AG04449 (cell line): Measurements from ENCODE around the gene C12orf57.

ENCODE experiments used
- CTCF ChIA-PET: fragments of 350-600 bp; formaldehyde crosslinking; extraction: SDS; loops from one replicate; lab custom pipeline; 2021; ENCODE audit warnings: antibody characterized with exemption; lab: Yijun Ruan, JAX
- POLR2A ChIA-PET: fragments of 400-600, 350-600 bp; formaldehyde crosslinking; extraction: SDS; loops from one replicate; lab custom pipeline; 2020; ENCODE audit warnings: antibody characterized with exemption, inconsistent platforms; lab: Yijun Ruan, JAX
- DNase-seq: peaks from one replicate; pipeline ENCODE4 v3.0.0-alpha.2; 2010; ENCODE audit warnings: low read depth, low spot score
- H3K4me3 ChIP-seq: 2 replicates; pipeline ENCODE4 v1.5.1; 2011; ENCODE audit warnings: low read depth, mild to moderate bottlenecking, control low read depth, low read length
- TF ChIP-seq, protein P1 (sequence below): IDR thresholded peaks from one replicate; pipeline ENCODE4 v1.5.1; 2011; ENCODE audit warnings: mild to moderate bottlenecking, moderate library complexity, low read length, control low read depth, inconsistent platforms; ENCODE audit not compliant: insufficient read depth; ENCODE audit errors: missing control alignments

Gene C12orf57

DNA sequence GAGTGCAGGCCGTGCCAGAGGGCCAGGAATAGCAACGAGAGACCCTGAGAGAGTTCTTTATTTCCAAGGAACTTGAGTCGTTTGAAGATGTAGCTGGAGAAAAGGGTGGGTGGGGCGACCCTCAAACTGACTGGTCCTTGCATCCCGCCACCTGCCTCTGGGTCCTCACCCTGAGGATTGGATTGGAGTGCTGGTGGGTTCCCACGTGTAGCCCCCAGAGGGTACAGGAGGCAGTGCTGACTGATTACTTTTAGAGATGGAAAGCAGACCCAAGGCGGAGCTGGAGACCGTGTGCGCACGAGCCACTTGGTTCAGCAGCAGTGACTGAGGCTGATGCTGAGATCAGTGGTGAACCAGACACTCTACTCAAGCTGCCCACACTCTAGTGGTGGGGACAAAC is 33.8 kb downstream of the C12orf57 start:
- ChIA-PET CTCF (interaction anchor here (1.0 kb wide), 1 partner anchor 12 kb away, joined by 6 read pairs; no protein-coding TSS in a partner anchor), POLR2A (interaction anchor here (0.6 kb wide), 1 partner anchor 31 kb away, joined by 3 read pairs; no protein-coding TSS in a partner anchor)
- H3K4me3 ChIP-seq = no peak overlapping the region
- DNase-seq = no peak
- TF ChIP-seq, protein P1, sequence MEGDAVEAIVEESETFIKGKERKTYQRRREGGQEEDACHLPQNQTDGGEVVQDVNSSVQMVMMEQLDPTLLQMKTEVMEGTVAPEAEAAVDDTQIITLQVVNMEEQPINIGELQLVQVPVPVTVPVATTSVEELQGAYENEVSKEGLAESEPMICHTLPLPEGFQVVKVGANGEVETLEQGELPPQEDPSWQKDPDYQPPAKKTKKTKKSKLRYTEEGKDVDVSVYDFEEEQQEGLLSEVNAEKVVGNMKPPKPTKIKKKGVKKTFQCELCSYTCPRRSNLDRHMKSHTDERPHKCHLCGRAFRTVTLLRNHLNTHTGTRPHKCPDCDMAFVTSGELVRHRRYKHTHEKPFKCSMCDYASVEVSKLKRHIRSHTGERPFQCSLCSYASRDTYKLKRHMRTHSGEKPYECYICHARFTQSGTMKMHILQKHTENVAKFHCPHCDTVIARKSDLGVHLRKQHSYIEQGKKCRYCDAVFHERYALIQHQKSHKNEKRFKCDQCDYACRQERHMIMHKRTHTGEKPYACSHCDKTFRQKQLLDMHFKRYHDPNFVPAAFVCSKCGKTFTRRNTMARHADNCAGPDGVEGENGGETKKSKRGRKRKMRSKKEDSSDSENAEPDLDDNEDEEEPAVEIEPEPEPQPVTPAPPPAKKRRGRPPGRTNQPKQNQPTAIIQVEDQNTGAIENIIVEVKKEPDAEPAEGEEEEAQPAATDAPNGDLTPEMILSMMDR = no peak

DNA sequence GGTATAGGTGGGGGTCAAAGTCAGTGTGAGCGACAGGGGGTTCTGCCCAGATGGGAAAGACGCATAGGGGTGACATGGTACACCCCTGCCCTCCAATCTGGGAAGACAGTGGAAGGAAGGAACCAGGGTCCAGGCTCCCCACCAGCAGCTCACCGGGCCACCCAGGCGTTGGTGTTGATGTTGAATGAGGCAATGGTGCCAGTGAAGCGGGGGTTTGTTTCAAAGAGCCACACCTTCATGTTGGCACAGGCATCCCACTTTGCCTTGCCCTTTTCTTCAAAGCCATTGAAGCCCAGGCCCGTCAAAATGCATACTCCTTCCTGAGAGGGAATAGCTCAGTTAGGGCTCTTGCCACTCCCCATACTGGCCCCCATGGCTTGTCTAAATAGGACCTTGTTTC is 34.4 kb downstream of the C12orf57 start:
- ChIA-PET CTCF (interaction anchor here (1.0 kb wide), 1 partner anchor 13 kb away, joined by 6 read pairs; no protein-coding TSS in a partner anchor), POLR2A (no interaction called here)
- TF ChIP-seq, protein P1 = no peak
- H3K4me3 ChIP-seq = no peak overlapping the region
- DNase-seq = no peak

DNA sequence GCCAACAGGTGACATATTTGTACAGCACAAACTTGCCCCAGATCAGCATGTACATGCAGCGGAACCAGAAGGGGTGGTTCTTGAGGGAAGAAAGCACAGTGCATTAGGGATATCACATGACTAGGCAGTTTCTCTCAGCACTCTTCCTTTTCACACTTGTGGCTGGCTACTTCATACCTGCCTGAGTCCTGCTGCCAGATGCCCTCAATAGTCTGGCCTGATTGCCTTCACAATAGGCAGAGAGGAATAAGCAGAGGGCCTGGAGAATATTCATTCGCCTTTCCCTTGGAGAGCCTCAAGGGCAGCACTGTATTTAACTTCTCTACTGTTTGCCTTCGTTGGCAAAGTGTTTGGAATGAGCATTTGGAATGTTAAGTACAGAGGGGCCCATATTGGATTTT is 34.8 kb downstream of the C12orf57 start:
- POLR2A ChIA-PET = no interaction called here

DNA sequence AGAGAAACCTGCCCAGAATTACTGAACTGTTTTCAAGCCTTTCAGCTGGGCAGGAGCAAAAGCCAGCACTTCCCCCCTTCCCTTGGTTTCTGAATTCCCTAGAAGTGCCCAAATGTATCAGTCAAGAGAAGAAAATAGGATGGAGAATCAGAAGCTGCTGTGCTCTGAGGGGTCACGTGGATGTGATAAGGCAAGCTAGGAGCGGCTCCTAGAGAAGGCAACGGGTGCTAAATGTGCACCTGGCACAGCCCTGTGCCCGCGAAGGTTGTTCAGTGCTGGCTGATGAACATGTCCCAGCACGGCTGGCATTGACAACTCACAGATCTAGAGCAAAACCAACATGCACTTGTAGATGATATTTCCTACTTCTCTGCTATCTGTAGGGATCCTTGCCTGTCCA is 35.2 kb downstream of the C12orf57 start:
- no peak overlapping the region for H3K4me3 ChIP-seq
- POLR2A ChIA-PET = no interaction called here
- no peak for DNase-seq
- TF ChIP-seq, protein P1 = no peak
- CTCF ChIA-PET = interaction anchor here (1.0 to 1.8 kb wide), 3 partner anchors 15 to 132 kb away, joined by 3 to 6 read pairs (median 3); partner anchors contain the start of gene LPCAT3

More for the DNA sequence above, 34.8 kb downstream of the C12orf57 start:
- no peak overlapping the region for H3K4me3 ChIP-seq
- TF ChIP-seq, protein P1 = no peak
- CTCF ChIA-PET = interaction anchor here (1.0 kb wide), 2 partner anchors 40 to 133 kb away, joined by 3 read pairs; partner anchors contain the start of gene LPCAT3
- no peak for DNase-seq

DNA sequence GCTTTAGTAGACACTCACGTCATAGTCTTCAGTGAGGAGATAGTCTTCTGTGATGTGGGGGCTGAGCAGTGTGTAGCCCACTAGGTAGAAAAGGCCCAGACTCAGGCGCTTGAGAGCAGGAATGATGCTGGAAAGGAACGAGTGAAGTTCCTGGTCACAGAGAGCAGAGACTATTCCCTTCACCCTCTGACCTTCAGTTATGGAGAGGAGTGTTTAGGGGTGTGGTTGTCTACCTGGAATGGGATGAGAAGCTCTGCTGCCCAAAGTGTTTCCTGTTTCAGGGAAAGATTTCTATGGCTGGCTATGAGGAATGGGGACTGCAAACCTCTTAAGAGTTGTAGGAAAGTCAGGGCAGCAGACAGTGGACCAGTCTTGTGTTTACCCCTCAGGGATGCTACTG is 35.6 kb downstream of the C12orf57 start:
- DNase-seq = no peak
- H3K4me3 ChIP-seq = no peak overlapping the region
- ChIA-PET POLR2A (no interaction called here), CTCF (interaction anchor here (1.0 to 1.8 kb wide), 3 partner anchors 15 to 132 kb away, joined by 3 to 6 read pairs (median 3); partner anchors contain the start of gene LPCAT3)
- TF ChIP-seq, protein P1 = no peak

DNA sequence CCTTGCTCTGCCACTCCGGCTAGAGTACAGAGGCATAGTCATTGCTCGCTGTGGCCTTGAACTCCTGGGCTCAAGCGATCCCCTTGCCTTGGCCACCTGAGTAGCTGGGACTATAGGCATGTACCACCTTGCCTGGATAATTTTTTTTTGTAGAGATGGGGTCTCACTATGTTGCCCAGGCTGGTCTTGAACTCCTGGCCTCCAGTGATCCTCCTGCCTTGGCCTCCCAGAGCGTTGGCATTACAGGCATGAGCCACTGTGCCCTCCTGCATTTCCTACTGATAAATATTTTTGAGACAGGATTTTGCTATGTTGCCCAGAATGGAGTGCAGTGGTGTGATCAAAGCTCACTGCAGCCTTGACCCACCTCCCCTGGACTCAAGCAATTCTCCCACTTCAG is 36.3 kb downstream of the C12orf57 start:
- DNase-seq = no peak
- ChIA-PET POLR2A (no interaction called here), CTCF (interaction anchor here (1.8 kb wide), 1 partner anchor 16 kb away, joined by 6 read pairs; no protein-coding TSS in a partner anchor)
- H3K4me3 ChIP-seq = no peak overlapping the region
- TF ChIP-seq, protein P1 = no peak
